GM18870 (cell line): ENCODE data around the gene SFXN4.
"Not testable (repeated sequence)": the region's sequence is repeated elsewhere in the genome, so short reads cannot be mapped to it uniquely, and the experiment has no call there.

ENCODE experiments used
- ATAC-seq: cut with Tn5 transposase; IDR thresholded peaks from one replicate; pipeline ENCODE4 v1.9.1; 2021; ENCODE audit warnings: moderate library complexity; ENCODE audit not compliant: unreplicated experiment

Gene SFXN4

GRCh38 chr10:119190954-119191785 is 25.7 kb upstream of the SFXN4 start:
- no peak for ATAC-seq

- ATAC-seq = no peak
Measured at GRCh38 chr10:119190353-119190752, 24.8 kb upstream of the SFXN4 start.

GRCh38 chr10:119189811-119190282 is 24.3 kb upstream of the SFXN4 start:
- ATAC-seq = no peak

GRCh38 chr10:119183664-119184412 is 18.3 kb upstream of the SFXN4 start:
- ATAC-seq = no peak

GRCh38 chr10:119180850-119181400 is 15.4 kb upstream of the SFXN4 start:
- not testable (repeated sequence) for ATAC-seq

GRCh38 chr10:119178372-119179119 is 13.0 kb upstream of the SFXN4 start, which contains the start of gene PRDX3:
Gene PRDX3 (minus strand): TSS chr10:119178812. CDS start chr10:119178790, 22 bp downstream.
- ATAC-seq = peak; percentile 75

GRCh38 chr10:119177708-119178371 is 12.3 kb upstream of the SFXN4 start:
- peak; percentile 15 for ATAC-seq

- no peak for ATAC-seq
Measured at GRCh38 chr10:119176166-119176565, 10.7 kb upstream of the SFXN4 start.

- no peak for ATAC-seq
Measured at GRCh38 chr10:119174109-119174508, 8.6 kb upstream of the SFXN4 start.

GRCh38 chr10:119167041-119167440 is 1.5 kb upstream of the SFXN4 start:
- ATAC-seq = no peak

GRCh38 chr10:119166564-119166963 is 1.1 kb upstream of the SFXN4 start:
- no peak for ATAC-seq

GRCh38 chr10:119166118-119166500 is 595 bp upstream of the SFXN4 start:
- ATAC-seq = no peak

- no peak for ATAC-seq
Measured at GRCh38 chr10:119162452-119163092, 2.9 kb downstream of the SFXN4 start.

GRCh38 chr10:119161680-119162451 is 3.6 kb downstream of the SFXN4 start:
- no peak for ATAC-seq

GRCh38 chr10:119159332-119159731 is 6.2 kb downstream of the SFXN4 start:
- no peak for ATAC-seq

GRCh38 chr10:119153661-119154060 is 11.9 kb downstream of the SFXN4 start:
- no peak for ATAC-seq

- no peak for ATAC-seq
Measured at GRCh38 chr10:119153041-119153440, 12.5 kb downstream of the SFXN4 start.

GRCh38 chr10:119151601-119152000 is 13.9 kb downstream of the SFXN4 start:
- not testable (repeated sequence) for ATAC-seq

GRCh38 chr10:119149729-119150128 is 15.8 kb downstream of the SFXN4 start:
- ATAC-seq = no peak
